Fibroblast of lung (primary cell): ENCODE measurements around the gene MNAT1. TPM values are rescaled to one million over a fixed set of nuclear protein-coding genes. Genes with fewer than 3 reads are reported as not detected.

Experiments used
- DNase-seq, 2 donors: peaks; one replicate each; pipeline versions ENCODE4 v3.0.0 to v3.0.0-alpha.2; 2010; ENCODE audit warnings: low read depth in 2 of 2
- H2AFZ ChIP-seq: 2 replicates; pipeline ENCODE4 v1.5.1; 2012; ENCODE audit warnings: low read length, control low read depth, inconsistent platforms
- H3K27ac ChIP-seq: 2 replicates; pipeline ENCODE4 v1.5.1; 2011; ENCODE audit warnings: low read length, control low read depth; ENCODE audit not compliant: insufficient read depth
- H3K27me3 ChIP-seq: 2 replicates; pipeline ENCODE4 v1.5.1; 2011; ENCODE audit warnings: mild to moderate bottlenecking, low read length; ENCODE audit not compliant: control insufficient read depth, insufficient read depth
- H3K36me3 ChIP-seq: 2 replicates; pipeline ENCODE4 v1.5.1; 2011; ENCODE audit warnings: low read length; ENCODE audit not compliant: control insufficient read depth, insufficient read depth
- H3K4me1 ChIP-seq: 2 replicates; pipeline ENCODE4 v1.5.1; 2011; ENCODE audit warnings: low read length; ENCODE audit not compliant: control insufficient read depth, insufficient read depth; ENCODE audit errors: extremely low read depth
- H3K4me2 ChIP-seq: 2 replicates; pipeline ENCODE4 v1.5.1; 2011; ENCODE audit warnings: low read length, control low read depth; ENCODE audit not compliant: insufficient read depth; ENCODE audit errors: extremely low read depth
- H3K4me3 ChIP-seq, 4 experiments: fragments of 200-600 bp in 1 of 4; sonication (generic) in 1 of 4; replicated peaks in 1 of 4; 2 replicates each; pipeline ENCODE4 v1.5.1; 2011 to 2016; ENCODE audit warnings: low read length in 4 of 4, low read depth in 3 of 4, mild to moderate bottlenecking in 3 of 4, control low read depth in 2 of 4, inconsistent platforms in 1 of 4, mixed read lengths in 1 of 4; ENCODE audit not compliant: insufficient read depth in 1 of 4; ENCODE audit errors: control extremely low read depth in 1 of 4
- H3K79me2 ChIP-seq: 2 replicates; pipeline ENCODE4 v1.5.1; 2012; ENCODE audit warnings: mild to moderate bottlenecking, low read length, inconsistent platforms; ENCODE audit not compliant: control insufficient read depth, insufficient read depth
- H3K9ac ChIP-seq: 2 replicates; pipeline ENCODE4 v1.5.1; 2011; ENCODE audit warnings: mild to moderate bottlenecking, low read length, control low read depth; ENCODE audit not compliant: insufficient read depth
- H3K9me3 ChIP-seq: 2 replicates; pipeline ENCODE4 v1.5.1; 2012; ENCODE audit warnings: low read depth, low read length; ENCODE audit not compliant: control insufficient read depth, insufficient read depth
- H4K20me1 ChIP-seq: 2 replicates; pipeline ENCODE4 v1.5.1; 2011; ENCODE audit warnings: low read length; ENCODE audit not compliant: control insufficient read depth, insufficient read depth; ENCODE audit errors: extremely low read depth
- CTCF ChIP-seq, 2 donors: IDR thresholded peaks in 1 of 2; conservative IDR thresholded peaks in 1 of 2; 1 replicate in 1 of 2; 2 replicates in 1 of 2; pipeline ENCODE4 v1.5.1; 2011 to 2012; ENCODE audit warnings: low read length in 2 of 2, control low read depth in 1 of 2, inconsistent platforms in 1 of 2, low read depth in 1 of 2, mild to moderate bottlenecking in 1 of 2
- EZH2 ChIP-seq: IDR thresholded peaks from 2 replicates; pipeline ENCODE4 v1.5.1; 2012; ENCODE audit warnings: low read length, control low read depth, mild to moderate bottlenecking; ENCODE audit errors: missing control alignments
- polyA plus RNA-seq, 2 donors: library from polyadenylated mRNA; depleted of rRNA in 1 of 2; stranded (reverse) in 1 of 2; unstranded in 1 of 2; fragments of >200 nt; gene quantifications; 2 replicates each; pipeline ENCODE4 v1.2.1, GENCODE V29; 2011 to 2012; ENCODE audit warnings: missing spikeins in 1 of 2
- total RNA-seq: library from RNA; depleted of rRNA; stranded (reverse); fragments of >200 nt; gene quantifications from 2 replicates; pipeline ENCODE4 v1.2.1, GENCODE V29; 2014

Gene MNAT1
- total and polyA plus RNA-seq, 2 donors (not counting 1 experiment from before 2014, with no cell fraction given): 48.2 to 58.5 TPM

GRCh38 chr14:60707858-60708257 lies 26.7 kb upstream of the MNAT1 start:
- no peaks in the 10 kb centered on the region for H4K20me1 ChIP-seq
- H3K9ac ChIP-seq: no peak overlapping the region
- no peaks in the 10 kb centered on the region for H3K4me1 ChIP-seq
- H3K27ac ChIP-seq: no peak overlapping the region
- no peak for DNase-seq
- no peaks in the 10 kb centered on the region for H3K79me2 ChIP-seq
- H3K9me3 ChIP-seq: no peaks in the 10 kb centered on the region
- TF ChIP-seq CTCF (conservative IDR thresholded peaks at IDR 0.05 in 1 of 2, IDR thresholded peaks at IDR 0.05 in 1 of 2; ENCODE audit: low read depth in 1 of 2, low read length in 2 of 2): no peak
- TF ChIP-seq EZH2: no peak
- no peak overlapping the region for H3K4me2 ChIP-seq
- H2AFZ ChIP-seq: no peak overlapping the region
- peaks cover 2% of the 10 kb centered on the region for H3K36me3 ChIP-seq
- no peaks in the 10 kb centered on the region for H3K27me3 ChIP-seq
- H3K4me3 ChIP-seq: no peak overlapping the region

- Histone ChIP-seq H3K79me2 (no peaks in the 10 kb centered on the region), H3K27ac (no peak overlapping the region), H3K4me2 (no peak overlapping the region), H4K20me1 (no peaks in the 10 kb centered on the region), H2AFZ (no peak overlapping the region), H3K36me3 (peaks cover 6% of the 10 kb centered on the region), H3K4me3 (no peak overlapping the region), H3K4me1 (no peaks in the 10 kb centered on the region), H3K27me3 (no peaks in the 10 kb centered on the region), H3K9ac (no peak overlapping the region), H3K9me3 (no peaks in the 10 kb centered on the region)
- DNase-seq: no peak
- no peak for TF ChIP-seq EZH2
- TF ChIP-seq CTCF (conservative IDR thresholded peaks at IDR 0.05 in 1 of 2, IDR thresholded peaks at IDR 0.05 in 1 of 2; ENCODE audit: low read depth in 1 of 2, low read length in 2 of 2): no peak
Observed at GRCh38 chr14:60710494-60710893, 24.1 kb upstream of the MNAT1 start.

GRCh38 chr14:60713513-60713912 lies 21.0 kb upstream of the MNAT1 start:
- H3K9ac ChIP-seq: no peak overlapping the region
- no peaks in the 10 kb centered on the region for H3K4me1 ChIP-seq
- no peak for DNase-seq
- H3K36me3 ChIP-seq: peaks cover 7% of the 10 kb centered on the region
- TF ChIP-seq CTCF (conservative IDR thresholded peaks at IDR 0.05 in 1 of 2, IDR thresholded peaks at IDR 0.05 in 1 of 2; ENCODE audit: low read depth in 1 of 2, low read length in 2 of 2) (no peak), EZH2 (no peak)
- H3K4me2 ChIP-seq: no peak overlapping the region
- H3K27ac ChIP-seq: no peak overlapping the region
- H3K79me2 ChIP-seq: peaks cover 2% of the 10 kb centered on the region
- H2AFZ ChIP-seq: no peak overlapping the region
- no peaks in the 10 kb centered on the region for H3K9me3 ChIP-seq
- H4K20me1 ChIP-seq: no peaks in the 10 kb centered on the region
- no peaks in the 10 kb centered on the region for H3K27me3 ChIP-seq
- H3K4me3 ChIP-seq: no peak overlapping the region
